Measurements from ENCODE around the gene CACNA2D1. TPM values are rescaled to one million over a fixed set of nuclear protein-coding genes. Genes with fewer than 3 reads are reported as not detected.

The CACNA2D1 gene
- total and polyA plus RNA-seq, 4 donors = 4.5 to 40.7 (median 24.3) TPM

GRCh38 chr7:82428186-82428961 is 15.2 kb downstream of the CACNA2D1 start:
- DNase-seq (no peak), ATAC-seq (ENCODE audit: low FRiP score) (no peak)
- Histone ChIP-seq H3K4me1 (ENCODE audit: control insufficient read depth in 1 of 2, insufficient read depth in 2 of 2, low read length in 2 of 2) (no peaks in the 10 kb centered on the region), H3K9me3 (ENCODE audit: control insufficient read depth, low read length) (no peaks in the 10 kb centered on the region), H3K4me3 (ENCODE audit: low read length in 2 of 2) (no peak overlapping the region), H3K27me3 (ENCODE audit: control insufficient read depth in 1 of 2, insufficient read depth in 2 of 2, low read length in 1 of 2) (no peaks in the 10 kb centered on the region), H3K27ac (ENCODE audit: low read depth in 1 of 2, low read length in 2 of 2) (no peak overlapping the region), H3K36me3 (ENCODE audit: control insufficient read depth in 1 of 2, insufficient read depth in 2 of 2, low read length in 1 of 2) (no peaks in the 10 kb centered on the region)
- WGBS, 2 donors = 73 to 77% methylated on average over 2 of the region's 2 CpGs
- intact Hi-C loops (cut with DNase I) = no loop called here

DNA sequence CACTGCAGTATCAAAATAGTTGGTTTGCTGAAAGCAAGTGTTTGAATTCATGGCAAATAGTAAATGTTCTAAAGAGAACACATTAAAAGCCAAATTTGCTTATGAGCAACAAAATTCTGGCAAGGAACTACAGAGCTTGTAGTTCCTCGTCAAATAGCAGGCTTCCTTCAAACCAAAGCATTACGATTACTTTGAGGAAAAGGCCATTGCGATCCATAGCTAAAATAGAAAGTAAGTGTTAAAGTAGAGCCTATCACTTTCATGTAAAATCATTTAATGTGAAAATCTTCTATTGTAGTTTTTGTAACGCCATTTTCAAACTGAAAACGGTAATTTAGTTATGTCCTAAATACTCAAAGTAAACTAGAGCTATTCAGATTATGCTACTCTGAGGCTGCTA is 20.1 kb downstream of the CACNA2D1 start:
- no peak overlapping the region for H3K4me3 ChIP-seq (ENCODE audit: low read length in 2 of 2)
- 68 to 81% methylated on average over 5 of the region's 5 CpGs for WGBS, 2 donors
- ATAC-seq (ENCODE audit: low FRiP score) = no peak

DNA sequence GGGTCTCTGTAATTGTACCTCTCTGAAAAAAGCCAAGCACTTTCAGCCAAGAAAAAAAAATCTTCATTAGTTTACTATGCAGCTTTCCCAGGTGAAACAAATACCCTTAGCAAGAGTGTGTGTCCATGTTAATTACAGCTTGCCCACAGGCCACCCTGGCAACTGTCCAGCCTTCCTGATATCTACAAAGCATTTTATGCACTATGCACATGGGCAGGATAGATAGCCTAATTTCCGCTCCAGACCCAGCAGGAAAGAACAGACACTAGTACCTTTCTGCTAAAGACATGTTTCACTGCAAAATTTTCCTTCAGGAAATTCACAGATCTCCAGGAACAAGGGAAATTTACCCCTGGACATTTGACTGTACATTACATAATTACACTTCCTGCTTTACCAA is 24.4 kb downstream of the CACNA2D1 start:
- DNase-seq = no peak
- ATAC-seq (ENCODE audit: low FRiP score) = no peak

More for the DNA sequence above, 20.1 kb downstream of the CACNA2D1 start:
- Histone ChIP-seq H3K36me3 (ENCODE audit: control insufficient read depth in 1 of 2, insufficient read depth in 2 of 2, low read length in 1 of 2) (no peaks in the 10 kb centered on the region), H3K4me1 (ENCODE audit: control insufficient read depth in 1 of 2, insufficient read depth in 2 of 2, low read length in 2 of 2) (no peaks in the 10 kb centered on the region), H3K9me3 (ENCODE audit: control insufficient read depth, low read length) (no peaks in the 10 kb centered on the region), H3K27me3 (ENCODE audit: control insufficient read depth in 1 of 2, insufficient read depth in 2 of 2, low read length in 1 of 2) (no peaks in the 10 kb centered on the region), H3K27ac (ENCODE audit: low read depth in 1 of 2, low read length in 2 of 2) (no peak overlapping the region)
- no peak for DNase-seq
- intact Hi-C loops (cut with DNase I) = no loop called here

DNA sequence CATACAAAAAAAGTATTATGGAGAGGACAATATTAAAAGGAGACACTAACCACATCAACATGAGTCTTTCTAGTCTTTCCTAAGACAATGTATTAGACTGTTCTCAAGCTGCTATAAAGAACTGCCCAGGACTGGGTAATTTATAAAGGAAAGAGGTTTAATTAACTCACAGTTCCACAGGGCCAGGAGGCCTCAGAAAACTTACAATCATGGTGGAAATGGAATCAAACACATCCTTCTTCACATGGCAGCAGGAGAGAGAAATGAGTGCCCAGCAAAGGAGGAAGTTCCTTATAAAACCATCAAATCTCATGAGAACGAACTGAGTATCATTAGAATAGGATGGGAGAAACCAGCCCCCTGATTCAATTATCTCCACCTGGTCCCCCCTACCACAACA is 25.7 kb downstream of the CACNA2D1 start:
- no peak for ATAC-seq (ENCODE audit: low FRiP score)
- no peaks in the 10 kb centered on the region for H3K27me3 ChIP-seq (ENCODE audit: control insufficient read depth in 1 of 2, insufficient read depth in 2 of 2, low read length in 1 of 2)
- DNase-seq = no peak
- no peaks in the 10 kb centered on the region for H3K4me1 ChIP-seq (ENCODE audit: control insufficient read depth in 1 of 2, insufficient read depth in 2 of 2, low read length in 2 of 2)
- no peaks in the 10 kb centered on the region for H3K36me3 ChIP-seq (ENCODE audit: control insufficient read depth in 1 of 2, insufficient read depth in 2 of 2, low read length in 1 of 2)
- 95 to 100% methylated on average over 1 of the region's 1 CpG for WGBS, 2 donors
- intact Hi-C loops (cut with DNase I) = no loop called here
- H3K9me3 ChIP-seq (ENCODE audit: control insufficient read depth, low read length) = no peaks in the 10 kb centered on the region
- no peak overlapping the region for H3K27ac ChIP-seq (ENCODE audit: low read depth in 1 of 2, low read length in 2 of 2)
- H3K4me3 ChIP-seq (ENCODE audit: low read length in 2 of 2) = no peak overlapping the region

More for the DNA sequence above, 24.4 kb downstream of the CACNA2D1 start:
- intact Hi-C loops (cut with DNase I) = no loop called here
- WGBS, 2 donors = 98 to 100% methylated on average over 1 of the region's 1 CpG
- no peaks in the 10 kb centered on the region for H3K27me3 ChIP-seq (ENCODE audit: control insufficient read depth in 1 of 2, insufficient read depth in 2 of 2, low read length in 1 of 2)
- H3K4me3 ChIP-seq (ENCODE audit: low read length in 2 of 2) = no peak overlapping the region
- no peaks in the 10 kb centered on the region for H3K4me1 ChIP-seq (ENCODE audit: control insufficient read depth in 1 of 2, insufficient read depth in 2 of 2, low read length in 2 of 2)
- no peaks in the 10 kb centered on the region for H3K36me3 ChIP-seq (ENCODE audit: control insufficient read depth in 1 of 2, insufficient read depth in 2 of 2, low read length in 1 of 2)
- no peak overlapping the region for H3K27ac ChIP-seq (ENCODE audit: low read depth in 1 of 2, low read length in 2 of 2)
- no peaks in the 10 kb centered on the region for H3K9me3 ChIP-seq (ENCODE audit: control insufficient read depth, low read length)

DNA sequence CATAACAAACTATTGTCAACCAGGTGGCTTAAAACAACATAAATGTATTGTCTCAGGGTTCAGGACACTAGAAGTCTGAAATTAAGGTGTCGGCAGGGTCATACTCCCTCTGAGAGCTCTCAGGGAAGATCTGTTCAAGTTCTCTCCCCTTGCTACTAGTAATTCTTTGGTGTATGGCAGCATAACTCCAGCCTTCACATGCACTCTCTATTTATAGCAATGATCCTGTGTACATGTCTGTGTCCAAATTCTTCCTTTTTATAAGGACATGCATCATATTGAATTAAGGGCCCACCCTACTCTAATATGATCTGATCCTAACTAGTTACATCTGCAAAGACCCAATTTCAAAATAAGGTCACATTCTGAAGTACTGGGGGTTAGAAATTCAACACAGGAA is 27.2 kb downstream of the CACNA2D1 start:
- Histone ChIP-seq H3K36me3 (ENCODE audit: control insufficient read depth in 1 of 2, insufficient read depth in 2 of 2, low read length in 1 of 2) (no peaks in the 10 kb centered on the region), H3K4me1 (ENCODE audit: control insufficient read depth in 1 of 2, insufficient read depth in 2 of 2, low read length in 2 of 2) (no peaks in the 10 kb centered on the region), H3K27ac (ENCODE audit: low read depth in 1 of 2, low read length in 2 of 2) (no peak overlapping the region), H3K4me3 (ENCODE audit: low read length in 2 of 2) (no peak overlapping the region), H3K9me3 (ENCODE audit: control insufficient read depth, low read length) (no peaks in the 10 kb centered on the region), H3K27me3 (ENCODE audit: control insufficient read depth in 1 of 2, insufficient read depth in 2 of 2, low read length in 1 of 2) (no peaks in the 10 kb centered on the region)
- DNase-seq (no peak), ATAC-seq (ENCODE audit: low FRiP score) (no peak)
- intact Hi-C loops (cut with DNase I) = no loop called here
- 98 to 100% methylated on average over 1 of the region's 1 CpG for WGBS, 2 donors

DNA sequence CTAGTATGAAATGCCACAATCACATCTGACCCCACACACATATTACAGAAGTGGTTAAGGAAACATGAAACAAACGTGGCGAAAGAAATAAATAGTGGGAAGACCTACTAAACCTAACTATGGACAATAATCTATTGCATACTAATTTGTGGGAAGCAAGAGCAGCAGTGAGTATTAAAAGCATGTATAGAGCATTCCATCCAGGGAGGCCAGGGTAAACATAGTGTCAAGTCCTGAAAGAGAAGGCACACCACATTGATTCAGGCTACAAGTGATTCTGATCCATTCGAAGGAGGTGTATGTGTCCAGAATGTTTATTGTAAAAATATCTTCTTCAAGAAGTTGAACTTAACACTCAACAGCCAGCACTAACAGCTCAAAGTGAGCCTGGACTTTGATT is 29.2 kb downstream of the CACNA2D1 start:
- Histone ChIP-seq H3K9me3 (ENCODE audit: control insufficient read depth, low read length) (no peaks in the 10 kb centered on the region), H3K4me1 (ENCODE audit: control insufficient read depth in 1 of 2, insufficient read depth in 2 of 2, low read length in 2 of 2) (no peaks in the 10 kb centered on the region), H3K27me3 (ENCODE audit: control insufficient read depth in 1 of 2, insufficient read depth in 2 of 2, low read length in 1 of 2) (no peaks in the 10 kb centered on the region), H3K4me3 (ENCODE audit: low read length in 2 of 2) (no peak overlapping the region), H3K36me3 (ENCODE audit: control insufficient read depth in 1 of 2, insufficient read depth in 2 of 2, low read length in 1 of 2) (no peaks in the 10 kb centered on the region), H3K27ac (ENCODE audit: low read depth in 1 of 2, low read length in 2 of 2) (no peak overlapping the region)
- intact Hi-C loops (cut with DNase I) = no loop called here
- 52 to 61% methylated on average over 3 of the region's 3 CpGs for WGBS, 2 donors
- no peak for ATAC-seq (ENCODE audit: low FRiP score)
- DNase-seq = no peak

DNA sequence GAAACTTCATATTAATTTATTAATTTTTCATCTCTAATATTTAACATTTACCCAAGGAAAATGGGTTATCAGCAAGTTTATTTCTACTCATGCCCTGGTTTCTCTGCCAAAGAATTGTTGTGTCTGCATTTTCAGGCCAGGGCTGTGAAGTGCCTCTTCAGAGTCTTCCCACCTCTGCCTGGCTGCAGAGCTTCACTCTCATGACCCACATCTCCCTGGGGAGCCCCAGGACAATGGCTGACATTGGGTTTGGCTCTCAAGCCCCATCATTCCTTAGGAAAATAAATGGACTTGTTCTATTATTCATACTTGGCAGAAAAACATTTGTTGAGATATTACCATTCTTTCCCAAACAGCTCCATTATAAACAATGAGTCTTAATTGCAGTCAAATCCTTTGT is 30.3 kb downstream of the CACNA2D1 start:
- H3K9me3 ChIP-seq (ENCODE audit: control insufficient read depth, low read length) = no peaks in the 10 kb centered on the region
- H3K4me3 ChIP-seq (ENCODE audit: low read length in 2 of 2) = no peak overlapping the region
- no peaks in the 10 kb centered on the region for H3K36me3 ChIP-seq (ENCODE audit: control insufficient read depth in 1 of 2, insufficient read depth in 2 of 2, low read length in 1 of 2)
- no peak for ATAC-seq (ENCODE audit: low FRiP score)
- no peak overlapping the region for H3K27ac ChIP-seq (ENCODE audit: low read depth in 1 of 2, low read length in 2 of 2)
- no peak for DNase-seq
- no peaks in the 10 kb centered on the region for H3K4me1 ChIP-seq (ENCODE audit: control insufficient read depth in 1 of 2, insufficient read depth in 2 of 2, low read length in 2 of 2)
- intact Hi-C loops (cut with DNase I) = no loop called here
- H3K27me3 ChIP-seq (ENCODE audit: control insufficient read depth in 1 of 2, insufficient read depth in 2 of 2, low read length in 1 of 2) = no peaks in the 10 kb centered on the region

GRCh38 chr7:82411732-82412131 is 31.8 kb downstream of the CACNA2D1 start:
- Histone ChIP-seq H3K27me3 (ENCODE audit: control insufficient read depth in 1 of 2, insufficient read depth in 2 of 2, low read length in 1 of 2) (no peaks in the 10 kb centered on the region), H3K27ac (ENCODE audit: low read depth in 1 of 2, low read length in 2 of 2) (no peak overlapping the region), H3K9me3 (ENCODE audit: control insufficient read depth, low read length) (no peaks in the 10 kb centered on the region), H3K4me1 (ENCODE audit: control insufficient read depth in 1 of 2, insufficient read depth in 2 of 2, low read length in 2 of 2) (no peaks in the 10 kb centered on the region), H3K36me3 (ENCODE audit: control insufficient read depth in 1 of 2, insufficient read depth in 2 of 2, low read length in 1 of 2) (no peaks in the 10 kb centered on the region), H3K4me3 (ENCODE audit: low read length in 2 of 2) (no peak overlapping the region)
- 88 to 90% methylated on average over 2 of the region's 2 CpGs for WGBS, 2 donors
- DNase-seq (no peak), ATAC-seq (ENCODE audit: low FRiP score) (no peak)
- intact Hi-C loops (cut with DNase I) = no loop called here

- WGBS, 2 donors = 71 to 74% methylated on average over 10 of the region's 10 CpGs
- intact Hi-C loops (cut with DNase I) = no loop called here
- Histone ChIP-seq H3K4me1 (ENCODE audit: control insufficient read depth in 1 of 2, insufficient read depth in 2 of 2, low read length in 2 of 2) (no peaks in the 10 kb centered on the region), H3K9me3 (ENCODE audit: control insufficient read depth, low read length) (no peaks in the 10 kb centered on the region), H3K27me3 (ENCODE audit: control insufficient read depth in 1 of 2, insufficient read depth in 2 of 2, low read length in 1 of 2) (no peaks in the 10 kb centered on the region), H3K27ac (ENCODE audit: low read depth in 1 of 2, low read length in 2 of 2) (no peak overlapping the region), H3K36me3 (ENCODE audit: control insufficient read depth in 1 of 2, insufficient read depth in 2 of 2, low read length in 1 of 2) (no peaks in the 10 kb centered on the region), H3K4me3 (ENCODE audit: low read length in 2 of 2) (no peak overlapping the region)
- DNase-seq = no peak
- no peak for ATAC-seq (ENCODE audit: low FRiP score)
These were observed 33.1 kb downstream of the CACNA2D1 start for GRCh38 chr7:82410461-82410860.
